D721Med (cell line): ENCODE data around the gene TNFRSF14.

Source experiments
- DNase-seq: peaks from one replicate; pipeline ENCODE4 v3.0.0; 2011; ENCODE audit warnings: low spot score; ENCODE audit not compliant: insufficient read length
- FAIRE-seq: peaks from 2 replicates; lab custom pipeline; 2011; peaks lifted over from hg19 to GRCh38; lab: Jason Lieb, UNC
- CTCF ChIP-seq: IDR thresholded peaks from 2 replicates; pipeline ENCODE4 v1.5.1; 2012; ENCODE audit warnings: mild to moderate bottlenecking, control low read depth; ENCODE audit not compliant: insufficient read depth; ENCODE audit errors: missing control alignments

The TNFRSF14 gene

GRCh38 chr1:2601721-2602303, 45.6 kb downstream of the TNFRSF14 start:
- no peak for TF ChIP-seq CTCF
- DNase-seq, result no peak
- no peak for FAIRE-seq

GRCh38 chr1:2602311-2602835, 46.2 kb downstream of the TNFRSF14 start:
- TF ChIP-seq CTCF, result no peak
- FAIRE-seq, result no peak
- no peak for DNase-seq

DNA sequence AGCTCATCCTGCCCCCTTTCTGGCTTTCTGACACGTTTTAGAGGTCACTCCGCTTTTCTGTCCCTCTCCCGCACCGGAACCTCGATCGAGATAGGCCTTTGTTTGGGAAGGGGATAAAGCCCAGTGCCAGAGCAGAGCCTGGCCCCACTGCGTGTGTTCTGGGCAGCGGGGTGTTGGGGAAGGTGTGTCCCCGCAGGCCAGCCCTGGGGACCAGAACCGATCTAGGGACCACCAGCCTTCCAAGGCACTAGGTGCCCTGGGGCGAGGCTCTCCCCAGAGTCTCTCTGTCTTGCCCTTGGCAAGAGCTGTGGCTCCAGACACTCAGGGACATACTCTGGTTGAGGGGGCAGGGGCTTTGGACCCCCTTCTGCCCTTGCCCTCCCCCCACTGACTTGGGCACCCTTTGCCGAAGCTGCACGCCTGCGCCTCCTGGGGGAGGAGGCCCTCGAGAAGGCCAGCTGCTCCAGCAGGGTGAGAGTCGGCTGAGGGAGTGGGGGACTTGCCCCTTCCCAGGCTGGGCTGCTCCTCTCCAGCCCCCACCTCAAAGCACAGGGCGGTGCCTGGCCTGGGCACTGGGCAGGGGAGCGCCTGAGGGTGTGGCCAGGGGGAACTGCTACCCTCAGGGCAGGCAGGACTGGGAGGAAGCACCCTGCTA, 46.8 kb downstream of the TNFRSF14 start:
- FAIRE-seq (no peak), DNase-seq (no peak)
- no peak for TF ChIP-seq CTCF

DNA sequence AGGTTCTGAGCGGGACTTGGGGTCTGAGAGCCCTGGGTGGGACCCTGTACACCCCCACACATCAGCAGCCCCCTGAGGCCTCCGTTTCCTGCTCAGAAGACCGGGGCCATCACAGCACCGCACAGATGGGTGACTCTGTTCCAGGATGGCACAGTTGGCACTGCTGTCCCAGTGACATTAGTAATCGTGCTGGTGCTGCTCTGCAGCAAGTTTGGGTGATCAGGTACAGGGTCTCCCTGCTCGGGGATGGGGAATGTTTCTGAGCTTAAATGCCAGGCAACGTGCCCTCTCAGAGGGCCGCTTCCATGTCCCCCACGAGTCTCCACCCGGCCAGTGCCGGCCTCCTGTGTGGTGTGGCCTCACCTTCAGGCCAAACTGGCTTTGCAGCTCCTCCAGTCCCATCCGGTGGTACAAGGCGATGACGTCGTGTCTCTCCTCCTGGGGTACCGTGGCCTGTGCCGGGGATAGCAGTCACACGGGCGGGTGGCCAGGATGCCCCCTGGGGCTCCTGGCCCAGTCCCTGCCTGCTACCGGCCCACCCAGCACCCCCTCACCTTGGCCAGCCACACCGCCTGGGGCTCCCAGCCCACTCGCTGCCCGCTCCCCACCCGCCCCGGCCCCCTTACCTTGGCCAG, 47.5 kb downstream of the TNFRSF14 start:
- FAIRE-seq, result no peak

DNA sequence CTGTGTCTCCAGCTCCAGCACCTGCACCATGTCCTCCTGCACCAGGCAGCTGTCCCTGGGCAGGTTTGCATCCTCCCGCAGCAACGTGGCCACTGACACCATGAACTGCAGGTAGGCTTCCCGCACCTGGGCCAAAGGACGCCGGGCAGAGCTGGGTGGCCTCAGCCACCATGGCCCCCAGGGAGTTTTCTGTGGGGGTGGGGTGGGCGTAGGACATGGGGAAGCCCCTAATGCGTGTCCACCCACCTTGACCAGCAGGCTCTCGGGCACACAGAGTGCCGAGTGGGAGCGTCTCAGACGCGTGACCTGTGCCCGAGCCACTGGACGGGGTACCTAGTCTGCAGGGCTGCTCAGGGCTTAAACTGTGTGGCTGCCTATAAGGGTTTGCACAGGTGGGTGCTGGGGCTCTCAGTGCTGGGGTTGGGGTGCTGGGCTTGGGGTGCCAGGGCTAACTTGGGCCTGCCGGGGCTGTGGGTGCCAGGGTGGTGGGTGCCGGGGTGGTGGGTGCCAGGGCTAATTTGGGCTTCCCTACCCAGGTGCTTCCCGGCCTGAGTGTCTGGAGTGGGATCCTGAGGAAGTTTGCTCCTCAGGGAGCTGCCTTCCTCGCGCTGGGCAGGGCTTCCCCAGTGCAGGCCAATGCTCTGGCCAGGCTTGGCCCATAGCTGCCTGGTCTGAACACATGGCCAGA, 48.1 kb downstream of the TNFRSF14 start:
- DNase-seq (no peak), FAIRE-seq (no peak)
- TF ChIP-seq CTCF, result no peak

More for the DNA sequence above, 47.5 kb downstream of the TNFRSF14 start:
- no peak for TF ChIP-seq CTCF
- DNase-seq, result no peak

DNA sequence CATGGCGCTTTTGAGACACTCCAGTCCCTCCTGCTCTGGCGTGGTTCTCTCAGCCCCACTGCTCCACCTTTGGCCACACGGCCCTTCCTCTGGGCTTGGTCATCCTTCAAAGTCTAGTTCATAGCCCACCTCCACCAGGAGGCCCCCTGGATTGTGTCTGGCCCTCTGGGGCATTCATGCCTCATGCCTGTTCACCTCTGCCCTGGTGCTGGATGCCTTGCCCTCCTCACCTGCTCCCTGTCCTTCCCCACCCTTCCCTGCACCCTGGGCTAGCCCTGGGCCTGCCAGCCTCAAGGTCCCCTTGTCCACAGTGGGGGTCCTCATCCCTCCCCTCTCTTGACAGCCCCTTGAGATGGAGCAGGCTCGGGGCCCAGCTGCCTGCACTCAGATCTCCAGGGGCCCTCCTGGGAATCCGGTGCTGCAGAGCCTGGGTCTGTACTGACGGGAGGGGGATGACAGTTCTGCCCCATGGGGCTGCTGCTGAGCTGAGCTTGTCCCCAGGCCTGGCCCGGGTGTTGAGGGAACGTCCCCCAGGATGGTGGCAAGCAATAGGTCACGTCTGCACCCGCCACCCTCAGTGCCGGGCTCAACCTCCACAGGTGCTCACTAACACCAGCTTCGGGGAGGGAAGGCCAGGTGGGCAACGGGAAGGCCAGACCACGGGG, 48.8 kb downstream of the TNFRSF14 start:
- FAIRE-seq, result no peak
- DNase-seq, result no peak
- no peak for TF ChIP-seq CTCF
